PC-9 (cell line): Measurements from ENCODE around the gene ABAT. TPM values are rescaled to one million over a fixed set of nuclear protein-coding genes. Genes with fewer than 3 reads are reported as not detected.
"Not testable (repeated sequence)": the region's sequence is repeated elsewhere in the genome, so short reads cannot be mapped to it uniquely, and the experiment has no call there.

ENCODE experiments used
- BruUV-seq: library from RNA; stranded (reverse); fragments of 400-500 nt; replicated peaks from 2 replicates; lab custom pipeline; 2021; lab: Mats Ljungman, UMichigan
- CTCF ChIA-PET: fragments of 300-600 bp; sonication (Branson Sonifier 250); formaldehyde crosslinking; loops from one replicate; lab custom pipeline; 2022; ENCODE audit warnings: antibody characterized with exemption; lab: Charles Lee
- POLR2A ChIA-PET: fragments of 300-600 bp; sonication (Branson Sonifier 250); formaldehyde crosslinking; loops from one replicate; lab custom pipeline; 2022; ENCODE audit warnings: antibody characterized with exemption; ENCODE audit not compliant: unreplicated experiment; lab: Charles Lee
- DNase-seq, 2 experiments: peaks; one replicate each; pipeline versions ENCODE4 v3.0.0 to v3.0.0-alpha.2; 2015 to 2022; ENCODE audit warnings: mixed read lengths in 1 of 2
- H2AFZ ChIP-seq: fragments of 200-600 bp; sonication (generic); 2 replicates; pipeline ENCODE4 v1.8.1; 2017; ENCODE audit warnings: antibody characterized with exemption
- H3F3A ChIP-seq: fragments of 200-600 bp; sonication (generic); 2 replicates; pipeline ENCODE4 v1.8.1; 2017; ENCODE audit warnings: antibody characterized with exemption, mild to moderate bottlenecking, low read depth; ENCODE audit not compliant: insufficient read depth
- H3K27ac ChIP-seq: fragments of 200-600 bp; sonication (generic); 2 replicates; pipeline ENCODE4 v1.6.1; 2016; ENCODE audit warnings: mixed run types
- H3K27me3 ChIP-seq: fragments of 200-600 bp; sonication (generic); 2 replicates; pipeline ENCODE4 v1.6.1; 2016; ENCODE audit warnings: low read depth, mixed run types; ENCODE audit not compliant: insufficient read depth
- H3K36me3 ChIP-seq: fragments of 200-600 bp; sonication (generic); 2 replicates; pipeline ENCODE4 v1.6.1; 2016; ENCODE audit warnings: low read depth, mixed run types
- H3K4me1 ChIP-seq: fragments of 200-600 bp; sonication (generic); replicated peaks from 2 replicates; pipeline ENCODE4 v1.6.1; 2016; ENCODE audit warnings: mixed run types; ENCODE audit not compliant: insufficient read depth
- H3K4me2 ChIP-seq: fragments of 200-600 bp; sonication (generic); 2 replicates; pipeline ENCODE4 v1.6.1; 2017; ENCODE audit warnings: mixed run types
- H3K4me3 ChIP-seq: fragments of 200-600 bp; sonication (generic); 2 replicates; pipeline ENCODE4 v1.6.1; 2016; ENCODE audit warnings: mixed run types
- H3K79me2 ChIP-seq: fragments of 200-600 bp; sonication (generic); 2 replicates; pipeline ENCODE4 v1.6.1; 2017; ENCODE audit warnings: low read depth, mixed run types
- H3K9me2 ChIP-seq: fragments of 200-600 bp; sonication (generic); 2 replicates; pipeline ENCODE4 v1.8.1; 2017; ENCODE audit warnings: mild to moderate bottlenecking; ENCODE audit not compliant: insufficient read depth
- H3K9me3 ChIP-seq: fragments of 200-600 bp; sonication (generic); 2 replicates; pipeline ENCODE4 v1.8.1; 2016; ENCODE audit warnings: low read depth; ENCODE audit not compliant: insufficient read depth
- H4K20me1 ChIP-seq: fragments of 200-600 bp; sonication (generic); 2 replicates; pipeline ENCODE4 v1.8.1; 2017; ENCODE audit not compliant: insufficient read depth
- CTCF ChIP-seq: fragments of 200-600 bp; sonication (generic); conservative IDR thresholded peaks from 2 replicates; pipeline ENCODE4 v1.6.1; 2017; ENCODE audit warnings: mixed run types, antibody characterized with exemption, mild to moderate bottlenecking, moderate library complexity
- EZH2 ChIP-seq: fragments of 200-600 bp; sonication (generic); IDR thresholded peaks from 2 replicates; pipeline ENCODE4 v1.8.0; 2017; ENCODE audit warnings: antibody characterized with exemption, low read depth
- intact Hi-C: fragments of 100-400 bp; cut with micrococcal nuclease; formaldehyde crosslinking; loops from one replicate; pipeline ENCODE4 v1.10.0; 2022; ENCODE audit not compliant: unreplicated experiment
- total RNA-seq: library from RNA; stranded (reverse); gene quantifications from 2 replicates; pipeline ENCODE4 v1.2.3, GENCODE V29; 2021

Gene ABAT
- total RNA-seq, 1 experiment from 2014 or later = 12.9 TPM

GRCh38 chr16:8740775-8741355 lies 66.4 kb downstream of the ABAT start:
- CTCF ChIA-PET = no interaction called here
- intact Hi-C loops = no loop called here
- Histone ChIP-seq H3F3A (no peaks in the 10 kb centered on the region), H4K20me1 (no peaks in the 10 kb centered on the region), H3K4me2 (no peak overlapping the region), H3K27me3 (no peaks in the 10 kb centered on the region), H3K27ac (no peak overlapping the region), H3K79me2 (no peaks in the 10 kb centered on the region), H2AFZ (no peak overlapping the region), H3K4me1 (no peaks in the 10 kb centered on the region), H3K36me3 (no peaks in the 10 kb centered on the region), H3K4me3 (no peak overlapping the region), H3K9me3 (no peaks in the 10 kb centered on the region), H3K9me2 (no peaks in the 10 kb centered on the region)
- POLR2A ChIA-PET = no interaction called here
- TF ChIP-seq CTCF = no peak
- no peak for TF ChIP-seq EZH2
- DNase-seq = no peak
- BruUV-seq = no TSS peak

- Histone ChIP-seq H3F3A (no peaks in the 10 kb centered on the region), H3K27me3 (no peaks in the 10 kb centered on the region), H3K9me2 (no peaks in the 10 kb centered on the region), H3K4me3 (no peak overlapping the region), H3K79me2 (no peaks in the 10 kb centered on the region), H3K4me1 (no peaks in the 10 kb centered on the region), H3K27ac (no peak overlapping the region), H2AFZ (no peak overlapping the region), H3K4me2 (no peak overlapping the region), H3K9me3 (no peaks in the 10 kb centered on the region), H3K36me3 (no peaks in the 10 kb centered on the region), H4K20me1 (no peaks in the 10 kb centered on the region)
- ChIA-PET CTCF (no interaction called here), POLR2A (interaction anchor here (1.1 kb wide), 1 partner anchor 45 kb away, joined by 3 read pairs; no protein-coding TSS in a partner anchor)
- no peak for TF ChIP-seq EZH2
- TF ChIP-seq CTCF = no peak
- BruUV-seq = no TSS peak
- intact Hi-C loops = no loop called here
- DNase-seq = no peak
Observed at GRCh38 chr16:8741636-8742035, 67.2 kb downstream of the ABAT start.

- H3K4me2 ChIP-seq = no peak overlapping the region
- TF ChIP-seq EZH2 (no peak), CTCF (no peak)
- H3K4me1 ChIP-seq = no peaks in the 10 kb centered on the region
- H3F3A ChIP-seq = no peaks in the 10 kb centered on the region
- H3K27ac ChIP-seq = no peak overlapping the region
- no peak overlapping the region for H3K4me3 ChIP-seq
- CTCF ChIA-PET = no interaction called here
- intact Hi-C loops = no loop called here
- no peaks in the 10 kb centered on the region for H3K27me3 ChIP-seq
- H3K9me3 ChIP-seq = no peaks in the 10 kb centered on the region
- H2AFZ ChIP-seq = no peak overlapping the region
- no peaks in the 10 kb centered on the region for H4K20me1 ChIP-seq
- H3K79me2 ChIP-seq = no peaks in the 10 kb centered on the region
- H3K36me3 ChIP-seq = no peaks in the 10 kb centered on the region
- no peaks in the 10 kb centered on the region for H3K9me2 ChIP-seq
- no TSS peak for BruUV-seq
- POLR2A ChIA-PET = interaction anchor here (1.1 kb wide), 1 partner anchor 44 kb away, joined by 3 read pairs; no protein-coding TSS in a partner anchor
- DNase-seq = no peak
Observed at GRCh38 chr16:8742068-8742467, 67.7 kb downstream of the ABAT start.

- H3K9me3 ChIP-seq, H3K4me1 ChIP-seq, BruUV-seq, H3F3A ChIP-seq, H2AFZ ChIP-seq, H3K27me3 ChIP-seq, DNase-seq, H3K9me2 ChIP-seq, H3K4me3 ChIP-seq, H3K79me2 ChIP-seq, CTCF ChIA-PET, H3K36me3 ChIP-seq, H4K20me1 ChIP-seq, H3K4me2 ChIP-seq, H3K27ac ChIP-seq, intact Hi-C loops: not testable (repeated sequence)
- POLR2A ChIA-PET = interaction anchor here (0.7 kb wide), 1 partner anchor 70 kb away, joined by 5 read pairs; no protein-coding TSS in a partner anchor
Observed at GRCh38 chr16:8748944-8749343, 74.5 kb downstream of the ABAT start.
